Neural cell (in vitro differentiated cells): ENCODE results near the gene LRMDA.

ENCODE experiments used
- CTCF ChIP-seq: fragments of 450-650 bp; IDR thresholded peaks from 2 replicates; pipeline ENCODE4 v1.5.1; 2014; ENCODE audit warnings: antibody characterized with exemption, mild to moderate bottlenecking, moderate library complexity; ENCODE audit not compliant: poor library complexity, severe bottlenecking
- POLR2AphosphoS5 ChIP-seq: IDR thresholded peaks from 2 replicates; pipeline ENCODE4 v1.6.1; 2012

- no peak for TF ChIP-seq CTCF
- no peak for TF ChIP-seq POLR2AphosphoS5
Observed at GRCh38 chr10:75709245-75709644, 277.8 kb downstream of the LRMDA start.
